ENCODE results near the gene TSHZ2.

Gene TSHZ2

DNA sequence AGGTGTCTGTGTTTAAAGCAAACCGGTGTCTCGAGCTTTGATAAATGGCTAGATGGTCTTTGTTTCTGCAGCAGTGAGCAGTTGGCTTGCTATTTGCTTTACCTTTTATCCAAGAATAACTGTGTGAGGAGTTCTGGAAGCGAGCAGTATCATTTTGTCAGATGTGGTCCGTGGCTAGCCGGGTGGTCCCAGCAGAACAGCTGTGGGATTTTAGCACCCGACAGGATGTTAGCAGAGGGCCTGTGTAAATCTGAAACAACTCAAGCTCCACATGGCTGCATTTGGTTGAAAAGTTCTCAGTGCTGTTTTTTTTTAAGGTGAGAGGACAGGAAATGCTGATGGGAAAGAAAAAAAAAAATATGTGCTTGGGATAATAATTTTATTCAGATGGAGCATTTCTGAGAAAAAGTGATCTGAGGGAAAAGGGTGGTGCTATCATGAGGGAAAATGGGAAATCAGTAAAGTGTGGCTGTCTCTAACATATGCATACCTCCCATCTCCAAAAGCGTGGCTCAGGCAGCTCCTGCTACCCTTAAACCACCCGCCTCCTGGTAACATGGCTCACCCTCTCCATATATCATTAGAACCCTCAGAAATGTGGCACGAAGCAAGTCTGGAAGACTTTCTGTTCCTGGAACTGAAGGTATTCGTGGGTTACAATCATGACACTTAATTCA, 215.4 kb downstream of the TSHZ2 start:
- no peaks in the 10 kb centered on the region for H4K20me1 ChIP-seq (ENCODE audit: insufficient read depth)
- no peak overlapping the region for H3K27ac ChIP-seq
- no peak overlapping the region for H2AFZ ChIP-seq (ENCODE audit: low read depth)
- no peaks in the 10 kb centered on the region for H3K4me1 ChIP-seq (ENCODE audit: low read depth, poor library complexity, severe bottlenecking)
- no peaks in the 10 kb centered on the region for H3K79me2 ChIP-seq (ENCODE audit: insufficient read depth, low read depth)
- H3K9ac ChIP-seq, result no peak overlapping the region
- no peaks in the 10 kb centered on the region for H3K27me3 ChIP-seq (ENCODE audit: insufficient read depth, low read depth)
- no peak overlapping the region for H3K4me3 ChIP-seq (IDR thresholded peaks at IDR 0.05; ENCODE audit: insufficient read depth, low read depth, low read length)
- H3K36me3 ChIP-seq (ENCODE audit: insufficient read depth), result no peaks in the 10 kb centered on the region
- TF ChIP-seq, protein P1, sequence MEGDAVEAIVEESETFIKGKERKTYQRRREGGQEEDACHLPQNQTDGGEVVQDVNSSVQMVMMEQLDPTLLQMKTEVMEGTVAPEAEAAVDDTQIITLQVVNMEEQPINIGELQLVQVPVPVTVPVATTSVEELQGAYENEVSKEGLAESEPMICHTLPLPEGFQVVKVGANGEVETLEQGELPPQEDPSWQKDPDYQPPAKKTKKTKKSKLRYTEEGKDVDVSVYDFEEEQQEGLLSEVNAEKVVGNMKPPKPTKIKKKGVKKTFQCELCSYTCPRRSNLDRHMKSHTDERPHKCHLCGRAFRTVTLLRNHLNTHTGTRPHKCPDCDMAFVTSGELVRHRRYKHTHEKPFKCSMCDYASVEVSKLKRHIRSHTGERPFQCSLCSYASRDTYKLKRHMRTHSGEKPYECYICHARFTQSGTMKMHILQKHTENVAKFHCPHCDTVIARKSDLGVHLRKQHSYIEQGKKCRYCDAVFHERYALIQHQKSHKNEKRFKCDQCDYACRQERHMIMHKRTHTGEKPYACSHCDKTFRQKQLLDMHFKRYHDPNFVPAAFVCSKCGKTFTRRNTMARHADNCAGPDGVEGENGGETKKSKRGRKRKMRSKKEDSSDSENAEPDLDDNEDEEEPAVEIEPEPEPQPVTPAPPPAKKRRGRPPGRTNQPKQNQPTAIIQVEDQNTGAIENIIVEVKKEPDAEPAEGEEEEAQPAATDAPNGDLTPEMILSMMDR (conservative IDR thresholded peaks at IDR 0.05; ENCODE audit: low read depth, low read length), result no peak
- no peak overlapping the region for H3K4me2 ChIP-seq

DNA sequence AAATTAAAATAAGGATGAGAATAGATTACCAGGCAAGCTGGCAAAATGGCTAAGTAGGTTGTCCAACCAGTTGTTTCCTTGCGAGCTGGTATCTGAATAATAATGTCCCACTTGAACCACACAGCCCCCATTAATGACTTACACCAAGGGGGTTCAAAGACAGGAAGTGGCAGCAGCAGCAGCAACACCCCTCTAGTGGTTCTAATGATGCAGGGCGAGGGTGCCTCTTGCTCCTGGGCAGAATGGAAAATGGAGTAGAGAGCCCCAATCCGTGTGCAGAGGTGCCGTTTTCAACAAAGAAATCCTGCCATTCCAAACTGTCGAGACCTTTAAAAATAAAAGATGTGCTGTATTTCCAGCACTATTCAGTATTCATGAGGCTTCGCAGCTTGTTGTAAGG, 218.1 kb downstream of the TSHZ2 start:
- Histone ChIP-seq H3K27me3 (ENCODE audit: insufficient read depth, low read depth) (no peaks in the 10 kb centered on the region), H3K36me3 (ENCODE audit: insufficient read depth) (no peaks in the 10 kb centered on the region), H2AFZ (ENCODE audit: low read depth) (no peak overlapping the region), H3K4me2 (no peak overlapping the region), H3K9ac (no peak overlapping the region), H3K79me2 (ENCODE audit: insufficient read depth, low read depth) (no peaks in the 10 kb centered on the region), H4K20me1 (ENCODE audit: insufficient read depth) (no peaks in the 10 kb centered on the region), H3K4me1 (ENCODE audit: low read depth, poor library complexity, severe bottlenecking) (no peaks in the 10 kb centered on the region), H3K27ac (no peak overlapping the region), H3K4me3 (IDR thresholded peaks at IDR 0.05; ENCODE audit: insufficient read depth, low read depth, low read length) (no peak overlapping the region)
- TF ChIP-seq, protein P1 (conservative IDR thresholded peaks at IDR 0.05; ENCODE audit: low read depth, low read length), result no peak

DNA sequence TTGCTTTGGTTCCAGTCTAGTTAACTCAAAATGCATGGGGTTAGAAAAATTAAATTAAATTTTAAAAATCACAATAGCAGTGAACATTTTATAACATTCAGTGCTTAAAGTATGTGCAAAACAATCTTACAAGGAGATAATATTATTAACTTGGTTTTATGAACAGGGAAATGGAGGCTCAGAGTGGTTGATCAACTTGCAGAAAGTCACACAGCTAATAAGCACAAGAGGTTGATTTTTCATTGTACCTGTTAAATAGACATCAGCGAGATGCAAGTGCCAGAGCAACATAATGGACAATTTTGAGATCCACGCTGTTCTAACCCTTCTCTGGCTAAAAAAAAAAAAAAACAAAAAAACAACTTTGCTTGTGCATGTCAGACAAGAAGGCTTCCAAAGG, 219.8 kb downstream of the TSHZ2 start:
- TF ChIP-seq, protein P1 (conservative IDR thresholded peaks at IDR 0.05; ENCODE audit: low read depth, low read length), result no peak

DNA sequence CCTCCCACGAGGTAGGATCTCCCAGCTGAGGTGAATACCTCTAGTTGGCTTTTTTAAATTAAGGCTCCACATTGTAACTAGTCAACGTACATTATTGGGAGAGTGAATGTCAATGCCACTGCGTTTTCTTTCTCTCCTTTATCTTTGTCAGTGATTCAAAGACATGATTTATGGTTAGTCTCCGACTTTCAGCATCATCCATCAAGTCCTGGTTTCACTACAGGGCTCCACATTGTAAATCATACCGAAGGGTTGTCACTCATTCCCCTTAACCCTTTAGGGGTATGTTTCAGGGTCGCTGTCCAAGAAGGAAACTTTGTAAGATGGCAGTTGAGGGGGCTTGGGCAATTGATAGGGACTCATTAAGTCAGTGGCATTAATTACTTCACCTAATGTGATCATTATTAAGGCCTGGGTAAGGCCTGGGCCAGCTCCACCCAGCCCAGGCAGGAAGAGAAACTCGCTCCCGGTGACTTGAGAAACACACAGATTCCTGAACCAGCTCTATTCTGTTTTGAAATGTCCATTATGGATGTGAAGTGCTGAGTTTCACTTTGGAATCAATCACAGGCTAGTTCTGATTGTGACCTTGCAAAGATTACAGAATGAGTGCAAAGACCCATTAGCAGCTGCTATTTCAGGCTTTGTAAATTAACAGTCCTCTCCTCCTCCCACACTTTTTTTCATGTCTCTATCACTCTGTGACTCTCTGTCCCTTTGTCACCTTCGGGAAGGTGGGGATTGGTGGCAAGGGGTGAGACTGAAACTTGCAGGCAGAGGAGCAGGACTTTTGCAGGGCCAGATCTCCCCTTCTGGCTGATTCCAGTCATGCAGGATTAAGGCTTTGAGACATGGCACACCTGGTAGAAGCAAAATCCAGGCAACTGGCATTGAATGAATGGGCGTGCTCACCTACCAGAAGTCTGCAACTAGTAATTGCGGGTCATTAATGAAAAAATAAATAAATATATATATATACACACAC, 222.4 kb downstream of the TSHZ2 start:
- H3K27me3 ChIP-seq (ENCODE audit: insufficient read depth, low read depth), result no peaks in the 10 kb centered on the region

More for the DNA sequence above, 219.8 kb downstream of the TSHZ2 start:
- no peaks in the 10 kb centered on the region for H3K36me3 ChIP-seq (ENCODE audit: insufficient read depth)
- H3K79me2 ChIP-seq (ENCODE audit: insufficient read depth, low read depth), result no peaks in the 10 kb centered on the region
- H2AFZ ChIP-seq (ENCODE audit: low read depth), result no peak overlapping the region
- H3K27me3 ChIP-seq (ENCODE audit: insufficient read depth, low read depth), result no peaks in the 10 kb centered on the region
- no peak overlapping the region for H3K4me2 ChIP-seq
- no peaks in the 10 kb centered on the region for H3K4me1 ChIP-seq (ENCODE audit: low read depth, poor library complexity, severe bottlenecking)
- H4K20me1 ChIP-seq (ENCODE audit: insufficient read depth), result no peaks in the 10 kb centered on the region
- H3K27ac ChIP-seq, result no peak overlapping the region
- H3K9ac ChIP-seq, result no peak overlapping the region
- no peak overlapping the region for H3K4me3 ChIP-seq (IDR thresholded peaks at IDR 0.05; ENCODE audit: insufficient read depth, low read depth, low read length)

More for the DNA sequence above, 222.4 kb downstream of the TSHZ2 start:
- Histone ChIP-seq H3K4me3 (IDR thresholded peaks at IDR 0.05; ENCODE audit: insufficient read depth, low read depth, low read length) (no peak overlapping the region), H4K20me1 (ENCODE audit: insufficient read depth) (no peaks in the 10 kb centered on the region), H3K4me1 (ENCODE audit: low read depth, poor library complexity, severe bottlenecking) (no peaks in the 10 kb centered on the region), H2AFZ (ENCODE audit: low read depth) (no peak overlapping the region), H3K36me3 (ENCODE audit: insufficient read depth) (no peaks in the 10 kb centered on the region), H3K79me2 (ENCODE audit: insufficient read depth, low read depth) (no peaks in the 10 kb centered on the region), H3K9ac (no peak overlapping the region), H3K27ac (no peak overlapping the region), H3K4me2 (no peak overlapping the region)
- TF ChIP-seq, protein P1 (conservative IDR thresholded peaks at IDR 0.05; ENCODE audit: low read depth, low read length), result no peak
